MM.1S (cell line): ENCODE data around the gene STON2.

Source experiments
- CTCF ChIP-seq: fragments of 300-600 bp; sonication (generic); IDR thresholded peaks from 2 replicates; pipeline ENCODE4 v1.5.1; 2016; ENCODE audit warnings: antibody characterized with exemption, low read length, mixed read lengths
- EZH2 ChIP-seq: fragments of 300-600 bp; sonication (generic); optimal IDR thresholded peaks from 2 replicates; pipeline ENCODE3; 2017; ENCODE audit warnings: low read depth, mild to moderate bottlenecking, antibody characterized with exemption, low read length, mixed read lengths

- TF ChIP-seq CTCF = no peak
- no peak for TF ChIP-seq EZH2
Observed at GRCh38 chr14:81313200-81313599, 86.9 kb downstream of the STON2 start.
